ENCODE measurements around the gene AUTS2.

Gene AUTS2

GRCh38 chr7:69600710-69601519 lies 2.6 kb downstream of the AUTS2 start:
- DNase-seq: no peak

- no peak for DNase-seq
Observed at GRCh38 chr7:69602522-69602921, 4.2 kb downstream of the AUTS2 start.

GRCh38 chr7:69603351-69603750 lies 5.1 kb downstream of the AUTS2 start:
- no peak for DNase-seq

GRCh38 chr7:69603937-69604494 lies 5.7 kb downstream of the AUTS2 start:
- DNase-seq: no peak

GRCh38 chr7:69605070-69605469 lies 6.8 kb downstream of the AUTS2 start:
- DNase-seq: peak; percentile 26

- no peak for DNase-seq
Observed at GRCh38 chr7:69605546-69605945, 7.3 kb downstream of the AUTS2 start.

- DNase-seq: no peak
Observed at GRCh38 chr7:69608049-69608448, 9.8 kb downstream of the AUTS2 start.

- DNase-seq: peak; percentile 37
Observed at GRCh38 chr7:69608878-69609277, 10.6 kb downstream of the AUTS2 start.

GRCh38 chr7:69609541-69610373 lies 11.5 kb downstream of the AUTS2 start:
- peak; percentile 40 for DNase-seq

- DNase-seq: peak; percentile 40
Observed at GRCh38 chr7:69610374-69611084, 12.3 kb downstream of the AUTS2 start.

- no peak for DNase-seq
Observed at GRCh38 chr7:69612981-69613380, 14.7 kb downstream of the AUTS2 start.

- no peak for DNase-seq
Observed at GRCh38 chr7:69613846-69614245, 15.6 kb downstream of the AUTS2 start.

GRCh38 chr7:69615685-69616084 lies 17.4 kb downstream of the AUTS2 start:
- DNase-seq: peak; percentile 91

- DNase-seq: no peak
Observed at GRCh38 chr7:69617364-69617763, 19.1 kb downstream of the AUTS2 start.

- DNase-seq: no peak
Observed at GRCh38 chr7:69619054-69619453, 20.8 kb downstream of the AUTS2 start.

GRCh38 chr7:69619635-69620034 lies 21.4 kb downstream of the AUTS2 start:
- DNase-seq: no peak

GRCh38 chr7:69620063-69620462 lies 21.8 kb downstream of the AUTS2 start:
- peak; percentile 74 for DNase-seq

GRCh38 chr7:69620650-69621049 lies 22.4 kb downstream of the AUTS2 start:
- DNase-seq: no peak

- no peak for DNase-seq
Observed at GRCh38 chr7:69622014-69622835, 23.9 kb downstream of the AUTS2 start.

GRCh38 chr7:69622960-69623359 lies 24.7 kb downstream of the AUTS2 start:
- DNase-seq: no peak

GRCh38 chr7:69624435-69625230 lies 26.4 kb downstream of the AUTS2 start:
- DNase-seq: peak; percentile 77

Measured in NCI-H82 (cell line).